ENCODE measurements around the gene SPATS2.
"Not testable (repeated sequence)": the region's sequence is repeated elsewhere in the genome, so short reads cannot be mapped to it uniquely, and the experiment has no call there.

SPATS2 gene

DNA sequence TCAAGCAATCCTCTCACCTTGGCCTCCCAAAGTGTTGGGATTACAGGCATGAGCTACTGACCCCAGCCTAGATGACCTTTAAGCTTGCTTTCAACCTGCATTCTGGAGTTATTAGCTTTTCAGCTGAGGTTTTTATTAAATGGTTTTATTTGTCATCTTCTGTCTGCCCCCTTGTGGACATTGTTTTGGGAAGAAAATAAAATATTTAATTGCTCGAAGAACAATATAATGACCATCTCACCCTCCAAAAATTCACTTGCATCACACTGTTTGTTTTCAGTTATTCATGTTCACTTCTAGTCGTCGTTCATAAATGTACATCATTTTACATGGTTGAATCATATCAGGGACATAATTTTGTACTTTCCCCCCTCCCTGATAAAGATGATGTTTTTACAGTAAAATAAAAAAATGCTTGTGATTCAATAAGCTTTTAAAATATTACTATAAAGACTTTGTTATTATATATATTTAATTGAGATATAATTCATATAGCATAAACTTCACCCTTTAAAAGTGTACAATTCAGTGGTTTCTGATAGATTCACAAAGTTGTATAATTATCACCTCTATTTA is 10.1 kb upstream of the SPATS2 start:
- peak; percentile 65 for DNase-seq

DNA sequence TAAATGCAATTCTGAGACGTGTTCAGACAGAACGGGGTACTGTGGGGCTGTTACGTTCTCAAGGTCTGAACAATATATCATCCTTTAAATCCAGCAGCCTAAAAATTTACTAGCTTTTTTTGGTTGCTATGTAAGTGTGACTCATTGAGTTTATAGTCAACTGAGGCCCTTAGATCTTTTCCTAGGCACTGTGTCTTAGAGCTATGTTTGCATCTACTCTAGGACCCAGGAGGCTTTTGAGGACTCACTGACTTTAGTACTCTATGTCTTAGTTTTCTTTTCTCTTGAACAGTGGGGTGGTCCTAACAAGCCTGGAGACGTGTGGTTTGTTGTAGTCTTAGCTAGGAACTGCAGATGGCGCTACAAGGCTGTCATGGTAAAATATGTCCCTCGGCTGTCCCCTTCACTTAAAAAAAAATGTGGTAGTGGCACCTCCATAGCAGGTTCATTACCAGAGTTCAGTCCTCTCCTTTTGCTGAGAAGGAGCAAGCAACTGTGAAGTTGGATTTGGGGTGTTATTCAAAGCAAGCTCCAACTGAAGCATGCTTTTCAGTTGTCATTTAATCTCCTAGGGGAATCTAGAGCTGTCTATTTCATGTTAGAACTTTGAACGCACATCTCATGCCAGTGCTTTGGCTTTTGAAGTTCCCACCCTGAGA is 8.7 kb upstream of the SPATS2 start:
- peak; percentile 57 for DNase-seq

DNA sequence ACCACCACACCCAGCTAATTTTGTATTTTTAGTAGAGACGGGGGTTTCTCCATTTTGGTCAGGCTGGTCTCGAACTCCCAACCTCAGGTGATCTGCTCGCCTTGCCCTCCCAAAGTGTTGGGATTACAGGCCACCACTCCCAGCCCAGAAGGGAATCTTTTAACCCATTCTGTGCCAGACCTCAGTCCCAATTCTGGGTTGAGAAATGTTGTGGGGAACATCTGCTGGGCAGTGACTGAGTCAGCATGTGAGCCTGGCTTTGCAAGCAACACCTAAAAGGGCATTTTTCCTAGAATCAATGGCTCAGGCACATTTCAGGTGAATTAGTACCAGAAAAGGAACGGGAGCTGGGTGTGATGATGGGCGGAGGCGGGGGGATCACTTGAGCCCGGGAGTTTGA is 7.6 kb upstream of the SPATS2 start:
- no peak for DNase-seq

GRCh38 chr12:49362077-49362476 is 5.2 kb upstream of the SPATS2 start:
- DNase-seq: no peak

GRCh38 chr12:49364989-49365388 is 2.3 kb upstream of the SPATS2 start:
- DNase-seq: peak; percentile 71

GRCh38 chr12:49365542-49365941 is 1.7 kb upstream of the SPATS2 start:
- DNase-seq: peak; percentile 46

GRCh38 chr12:49366096-49366651 is 1.1 kb upstream of the SPATS2 start:
- no peak for DNase-seq

- peak; percentile 96 for DNase-seq
Observed at GRCh38 chr12:49366652-49367380, 446 bp upstream of the SPATS2 start.

GRCh38 chr12:49368240-49368600 is 958 bp downstream of the SPATS2 start:
- DNase-seq: no peak

- DNase-seq: peak; percentile 30
Observed at GRCh38 chr12:49369411-49370145, 2.3 kb downstream of the SPATS2 start.

- DNase-seq: no peak
Observed at GRCh38 chr12:49370539-49370938, 3.3 kb downstream of the SPATS2 start.

- no peak for DNase-seq
Observed at GRCh38 chr12:49375406-49375805, 8.1 kb downstream of the SPATS2 start.

DNA sequence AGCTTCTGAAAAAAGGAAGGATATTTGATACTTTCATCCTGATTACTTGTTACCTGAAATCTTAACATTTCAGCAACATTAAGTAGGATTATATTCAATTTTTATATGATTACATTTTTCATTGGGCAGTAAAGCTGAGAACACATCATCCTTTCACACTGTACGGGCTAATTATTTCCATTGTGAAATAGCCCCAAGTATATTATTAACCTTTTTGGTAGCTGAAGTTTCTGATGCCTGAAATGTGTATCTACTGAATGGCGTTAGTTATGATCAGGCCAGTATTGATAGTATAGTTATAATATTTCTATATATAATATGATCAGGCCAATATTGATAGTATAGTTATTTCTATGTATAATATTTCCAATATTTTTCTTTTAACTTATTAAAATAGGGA is 10.1 kb downstream of the SPATS2 start:
- DNase-seq: no peak

DNA sequence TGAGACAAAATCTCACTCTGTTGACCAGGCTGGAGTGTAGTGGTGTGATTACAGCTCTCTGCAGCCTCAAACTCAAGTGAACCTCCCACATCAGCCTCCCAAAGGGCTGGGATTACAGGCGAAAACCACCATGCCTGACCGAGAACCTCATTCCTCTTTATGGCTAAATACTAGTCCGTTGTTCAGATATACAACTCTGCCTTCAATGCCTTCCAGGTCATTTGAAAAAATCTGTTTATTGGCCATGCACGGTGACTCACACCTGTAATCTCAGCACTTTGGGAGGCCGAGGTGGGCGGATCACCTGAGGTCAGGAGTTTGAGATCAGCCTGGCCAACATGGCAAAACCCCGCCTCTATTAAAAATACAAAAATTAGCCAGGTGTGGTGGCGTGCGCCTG is 12.9 kb downstream of the SPATS2 start:
- not testable (repeated sequence) for DNase-seq

GRCh38 chr12:49388682-49389386 is 21.6 kb downstream of the SPATS2 start:
- DNase-seq: no peak

DNA sequence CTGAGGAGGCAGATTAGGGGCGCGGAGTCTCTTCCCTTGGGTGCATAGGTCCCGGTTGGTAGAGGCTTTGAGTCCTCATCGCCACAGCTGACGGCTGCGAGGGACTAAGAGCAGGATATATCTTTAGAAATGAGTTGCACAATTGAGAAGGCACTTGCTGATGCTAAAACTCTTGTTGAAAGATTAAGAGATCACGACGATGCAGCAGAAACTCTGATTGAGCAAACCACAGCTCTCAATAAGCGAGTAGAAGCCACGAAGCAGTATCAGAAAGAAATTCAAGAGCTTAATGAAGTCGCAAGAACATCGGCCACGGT is 22.1 kb downstream of the SPATS2 start:
- DNase-seq: no peak

GRCh38 chr12:49397000-49397399 is 29.7 kb downstream of the SPATS2 start:
- no peak for DNase-seq

- no peak for DNase-seq
Observed at GRCh38 chr12:49400304-49400703, 33.0 kb downstream of the SPATS2 start.

DNA sequence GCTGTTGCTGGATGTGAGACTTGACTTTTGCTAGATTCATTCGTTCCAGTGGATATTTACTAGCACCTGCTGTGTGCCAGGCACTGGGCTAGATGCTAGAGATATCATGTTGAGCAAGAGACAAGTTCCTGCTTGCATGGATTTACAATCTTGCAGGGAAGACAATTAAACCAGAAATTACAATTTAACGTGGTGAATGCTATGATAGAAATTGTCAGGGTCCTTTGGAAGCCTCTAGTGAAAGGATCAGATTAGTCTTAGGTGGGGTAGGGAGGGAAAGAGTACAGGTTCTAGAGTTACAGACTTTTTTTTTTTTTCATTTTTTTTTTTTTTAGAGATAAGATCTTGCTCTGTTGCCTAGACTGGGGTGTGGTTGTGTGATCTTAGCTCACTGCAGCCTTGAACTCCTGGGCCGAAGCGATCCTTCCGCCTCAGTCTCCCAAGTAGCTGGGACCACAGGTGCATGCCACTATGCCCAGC is 36.7 kb downstream of the SPATS2 start:
- no peak for DNase-seq

DNA sequence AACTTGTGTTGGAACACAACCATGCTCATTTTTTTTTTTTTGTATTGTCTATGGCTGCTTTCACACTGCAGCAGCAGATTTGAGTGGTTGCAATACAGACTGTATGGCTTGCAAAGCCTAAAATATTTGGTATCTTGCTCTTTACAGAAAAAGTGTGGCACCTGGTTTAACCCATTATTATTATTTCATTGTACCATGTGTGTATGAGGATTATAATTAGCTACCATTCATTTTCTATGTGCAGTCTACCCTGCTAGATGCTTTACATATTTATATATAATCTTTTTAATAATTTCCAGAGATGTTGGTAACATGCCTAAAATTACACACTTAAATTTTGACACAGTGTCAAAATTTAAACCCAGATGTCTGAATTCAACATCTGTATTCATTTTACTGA is 37.7 kb downstream of the SPATS2 start:
- no peak for DNase-seq

DNA sequence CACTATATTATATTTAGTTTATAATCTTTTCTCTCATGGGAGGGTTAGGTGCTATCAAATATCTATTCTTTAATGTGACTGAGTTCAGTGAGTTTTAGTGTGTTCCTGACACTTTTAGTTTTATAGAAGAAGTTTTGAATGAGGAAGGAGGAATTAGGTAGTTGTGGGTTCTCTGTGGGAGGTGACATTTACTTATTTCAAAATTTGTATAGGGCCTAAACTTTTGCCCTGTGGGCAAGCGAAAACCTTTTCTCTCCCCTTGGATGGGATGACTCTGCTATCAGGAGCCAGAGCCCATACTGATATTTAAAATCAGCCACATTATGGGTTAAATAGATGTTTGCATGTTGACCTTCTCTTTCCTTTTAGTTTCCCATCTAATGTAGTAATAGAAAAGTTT is 43.6 kb downstream of the SPATS2 start:
- no peak for DNase-seq

DNA sequence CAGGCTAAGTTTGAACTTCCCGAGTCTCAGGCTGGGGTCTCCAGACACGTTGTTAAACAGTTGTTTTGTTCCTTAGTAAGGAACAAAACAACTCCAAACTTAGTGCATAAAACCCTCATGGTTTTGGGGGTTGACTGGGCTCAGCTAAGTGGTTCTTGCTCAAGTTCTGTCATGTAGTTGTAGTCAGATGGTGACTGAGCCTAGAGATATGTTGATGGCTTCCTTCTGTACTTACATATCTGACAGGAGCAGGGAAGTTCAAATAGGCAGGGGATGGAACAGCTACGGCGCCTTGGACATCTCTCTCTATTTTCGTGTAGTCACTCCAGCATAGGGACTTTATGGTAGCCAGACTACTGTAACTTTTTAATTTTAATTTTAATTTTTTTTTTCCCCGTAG is 45.7 kb downstream of the SPATS2 start:
- peak; percentile 13 for DNase-seq

DNA sequence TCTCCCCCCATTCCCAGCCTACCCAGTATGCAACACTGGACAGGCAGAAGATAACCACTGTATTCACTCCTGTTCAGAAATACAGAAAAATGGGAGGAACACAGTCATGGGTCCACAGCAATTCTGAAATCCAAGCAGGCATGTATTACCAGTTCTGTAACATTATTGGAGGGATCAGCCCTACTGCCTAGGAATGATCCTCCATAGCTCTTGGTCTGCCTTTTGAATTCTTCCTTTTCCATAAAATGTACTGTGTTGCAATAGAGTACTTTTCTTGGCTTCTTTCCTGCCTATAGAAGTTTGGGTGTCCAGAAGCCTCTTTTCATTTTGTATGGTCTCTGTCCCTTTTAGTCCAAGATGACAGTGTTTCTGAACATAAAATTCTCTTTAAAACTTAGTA is 46.5 kb downstream of the SPATS2 start:
- peak; percentile 29 for DNase-seq

All from fibroblast of skin of right quadriceps (primary cell).